Naive thymus-derived CD4-positive, alpha-beta T cell (primary cell): Measurements from ENCODE around the gene PPP2R5B. TPM values are rescaled to one million over a fixed set of nuclear protein-coding genes. Genes with fewer than 3 reads are reported as not detected.

Source experiments
- ATAC-seq: fragments of 150-1000 bp; cut with Tn5 transposase; 2 replicates; pipeline ENCODE4 v1.10.0; 2021; ENCODE audit warnings: mild to moderate bottlenecking, moderate library complexity
- CTCF ChIA-PET: fragments of 350-600 bp; sonication (Branson Sonifier 250); formaldehyde crosslinking; loops from one replicate; lab custom pipeline; 2021; ENCODE audit warnings: antibody characterized with exemption; lab: Charles Lee
- POLR2A ChIA-PET: fragments of 350-600 bp; sonication (Branson Sonifier 250); formaldehyde crosslinking; loops from one replicate; lab custom pipeline; 2021; ENCODE audit warnings: antibody characterized with exemption, inconsistent platforms; lab: Charles Lee
- DNase-seq, 9 donors: peaks; one replicate each; pipeline versions ENCODE4 v3.0.0 to v3.0.0-alpha.2; 2020 to 2022; ENCODE audit warnings: mixed read lengths in 1 of 9
- H3K27ac ChIP-seq: one replicate; pipeline ENCODE4 v1.7.0; 2013; ENCODE audit warnings: mild to moderate bottlenecking, low read depth, low read length, moderate library complexity
- H3K27me3 ChIP-seq, 2 donors: one replicate each; pipeline ENCODE4 v1.7.0; 2013; ENCODE audit warnings: low read length in 2 of 2, mild to moderate bottlenecking in 2 of 2, moderate library complexity in 2 of 2; ENCODE audit not compliant: control insufficient read depth in 2 of 2, insufficient read depth in 2 of 2
- H3K36me3 ChIP-seq, 3 experiments: 1 replicate in 2 of 3; 2 replicates in 1 of 3; pipeline ENCODE4 v1.7.0; 2013; ENCODE audit warnings: low read length in 3 of 3, mild to moderate bottlenecking in 3 of 3, moderate library complexity in 1 of 3; ENCODE audit not compliant: insufficient read depth in 3 of 3, control insufficient read depth in 2 of 3
- H3K4me1 ChIP-seq, 2 donors: one replicate each; pipeline ENCODE4 v1.7.0; 2013; ENCODE audit warnings: low read length in 2 of 2, mild to moderate bottlenecking in 2 of 2, moderate library complexity in 1 of 2; ENCODE audit not compliant: control insufficient read depth in 2 of 2, insufficient read depth in 2 of 2
- H3K4me3 ChIP-seq: 2 replicates; pipeline ENCODE4 v1.7.0; 2013; ENCODE audit warnings: mild to moderate bottlenecking, low read length
- H3K9me3 ChIP-seq, 3 experiments: 1 replicate in 2 of 3; 2 replicates in 1 of 3; pipeline ENCODE4 v1.7.0; 2013; ENCODE audit warnings: low read length in 3 of 3; ENCODE audit not compliant: control insufficient read depth in 2 of 3
- H3K27ac Mint-ChIP-seq, 9 donors: one replicate each; pipeline ENCODE4 v1.8.0; 2020 to 2022; ENCODE audit warnings: mixed read lengths in 9 of 9, mild to moderate bottlenecking in 8 of 9, moderate library complexity in 5 of 9, inconsistent platforms in 2 of 9
- H3K27me3 Mint-ChIP-seq, 5 donors: one replicate each; pipeline ENCODE4 v1.8.0; 2021 to 2022; ENCODE audit warnings: mixed read lengths in 5 of 5, mild to moderate bottlenecking in 1 of 5
- H3K36me3 Mint-ChIP-seq, 5 donors: one replicate each; pipeline ENCODE4 v1.8.0; 2020 to 2022; ENCODE audit warnings: mixed read lengths in 5 of 5, mild to moderate bottlenecking in 3 of 5, inconsistent platforms in 1 of 5
- H3K4me1 Mint-ChIP-seq, 7 donors: one replicate each; pipeline ENCODE4 v1.8.0; 2020 to 2022; ENCODE audit warnings: mixed read lengths in 7 of 7, mild to moderate bottlenecking in 3 of 7, inconsistent platforms in 1 of 7
- H3K4me3 Mint-ChIP-seq, 10 donors: one replicate each; pipeline ENCODE4 v1.8.0; 2020 to 2022; ENCODE audit warnings: mild to moderate bottlenecking in 10 of 10, mixed read lengths in 10 of 10, moderate library complexity in 6 of 10, inconsistent platforms in 2 of 10
- H3K9me3 Mint-ChIP-seq, 11 donors: one replicate each; pipeline ENCODE4 v1.8.0; 2020 to 2022; ENCODE audit warnings: mixed read lengths in 11 of 11, mild to moderate bottlenecking in 4 of 11, inconsistent platforms in 1 of 11, moderate library complexity in 1 of 11
- intact Hi-C, 2 donors: fragments of 100-400 bp; cut with micrococcal nuclease; formaldehyde crosslinking; loops; one replicate each; pipeline ENCODE4 v1.15.1; 2023
- polyA plus RNA-seq, 2 donors: library from polyadenylated mRNA; unstranded; fragments of 300-500 nt; fragmentation: Illumina TruSeq; gene quantifications; one replicate each; pipeline ENCODE4 v1.2.3, GENCODE V29; 2021
- total RNA-seq, 6 experiments: library from RNA in 5 of 6; stranded (reverse) in 5 of 6; gene quantifications; 1 replicate in 5 of 6; 2 replicates in 1 of 6; pipeline ENCODE4 v1.2.3 and lab custom pipeline; 2021 to 2026

PPP2R5B gene
- total and polyA plus RNA-seq, 7 experiments from 2014 or later, result 4.5 to 19.1 (median 13.1) TPM

DNA sequence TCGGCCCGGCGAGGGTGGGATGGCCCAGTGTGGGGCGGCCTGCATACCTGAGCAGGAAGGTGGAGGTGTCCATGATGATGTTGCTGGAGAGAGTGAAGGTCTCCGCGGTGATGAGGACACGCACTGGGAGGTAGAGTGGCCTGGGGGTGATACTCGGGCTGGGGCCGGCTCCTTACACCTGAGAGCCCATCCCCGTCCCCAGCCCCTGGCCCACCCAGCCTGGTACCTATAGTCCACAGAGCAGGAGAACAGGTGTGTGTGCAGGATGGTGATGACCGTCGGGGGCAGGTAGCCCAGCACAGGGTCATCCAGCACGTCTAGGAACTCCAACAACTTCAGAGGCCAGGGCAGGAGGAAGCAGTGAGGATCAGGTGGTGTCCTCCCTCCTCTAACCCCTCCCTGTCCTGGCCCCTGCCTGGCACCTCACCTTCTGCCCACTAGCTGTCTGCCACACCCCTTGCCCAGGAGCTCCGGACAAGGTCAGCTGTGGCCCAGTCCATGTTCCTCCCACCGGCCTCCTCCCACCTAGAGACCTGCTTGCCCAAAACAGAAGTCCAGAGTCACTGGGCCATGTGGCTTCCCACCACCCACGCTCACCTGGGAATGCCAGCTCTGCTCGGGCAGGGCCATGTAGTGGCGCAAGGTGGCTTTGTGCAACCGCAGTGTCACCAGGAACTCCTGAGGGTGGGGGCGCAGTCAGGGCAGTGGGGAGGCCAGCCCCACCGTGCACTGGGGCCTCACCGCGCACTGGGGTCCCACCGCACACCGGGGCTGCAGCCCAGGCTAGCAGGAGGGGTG lies 18.8 kb upstream of the PPP2R5B start:
- no peak overlapping the region for H3K4me3 Mint-ChIP-seq
- ATAC-seq (no peak), DNase-seq (no peak)
- ChIA-PET CTCF (no interaction called here), POLR2A (no interaction called here)
- no peak overlapping the region for H3K4me3 ChIP-seq
- intact Hi-C loops, result no loop called here
- H3K36me3 Mint-ChIP-seq, result peaks cover 0 to 22% (median 4%) of the 10 kb centered on the region in 5 donors
- H3K27me3 Mint-ChIP-seq, result no peaks in the 10 kb centered on the region
- H3K27me3 ChIP-seq, result no peaks in the 10 kb centered on the region
- H3K27ac ChIP-seq, result no peak overlapping the region
- H3K27ac Mint-ChIP-seq, result no peak overlapping the region
- H3K9me3 ChIP-seq, result no peaks in the 10 kb centered on the region
- H3K4me1 ChIP-seq, result peaks cover under 1 to 3% of the 10 kb centered on the region in 2 donors
- H3K4me1 Mint-ChIP-seq, result peaks cover 0 to 7% (median 7%) of the 10 kb centered on the region in 7 donors
- peaks cover 0 to 80% (median 9%) of the 10 kb centered on the region in 3 experiments for H3K36me3 ChIP-seq
- no peaks in the 10 kb centered on the region for H3K9me3 Mint-ChIP-seq

DNA sequence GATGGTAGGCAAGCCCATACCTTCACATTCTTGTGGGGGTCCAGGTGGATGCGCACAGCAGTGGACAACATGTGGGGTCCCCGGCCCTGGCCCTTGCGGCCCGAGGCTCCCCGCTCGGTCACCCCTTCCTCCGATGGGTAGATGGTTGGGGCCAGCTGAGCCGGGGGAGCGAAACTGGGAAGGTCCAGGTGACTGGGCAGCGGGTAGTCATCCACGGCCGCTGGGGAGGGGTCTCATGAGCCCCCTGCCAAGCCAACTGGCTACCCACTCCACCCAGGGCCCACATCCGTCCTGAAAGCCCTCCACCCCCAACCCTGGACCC lies 18.2 kb upstream of the PPP2R5B start:
- peaks cover 0 to 7% (median 5%) of the 10 kb centered on the region in 7 donors for H3K4me1 Mint-ChIP-seq
- H3K36me3 Mint-ChIP-seq, result peaks cover 0 to 26% (median 4%) of the 10 kb centered on the region in 5 donors
- no peak for DNase-seq
- no peak overlapping the region for H3K4me3 Mint-ChIP-seq
- no peaks in the 10 kb centered on the region for H3K9me3 Mint-ChIP-seq
- Histone ChIP-seq H3K27me3 (no peaks in the 10 kb centered on the region), H3K36me3 (peaks cover 0 to 84% (median 11%) of the 10 kb centered on the region in 3 experiments), H3K27ac (no peak overlapping the region), H3K4me3 (no peak overlapping the region), H3K9me3 (no peaks in the 10 kb centered on the region), H3K4me1 (no peaks in the 10 kb centered on the region)
- ATAC-seq, result no peak
- ChIA-PET CTCF (no interaction called here), POLR2A (no interaction called here)
- H3K27me3 Mint-ChIP-seq, result no peaks in the 10 kb centered on the region
- no peak overlapping the region for H3K27ac Mint-ChIP-seq
- intact Hi-C loops, result no loop called here

DNA sequence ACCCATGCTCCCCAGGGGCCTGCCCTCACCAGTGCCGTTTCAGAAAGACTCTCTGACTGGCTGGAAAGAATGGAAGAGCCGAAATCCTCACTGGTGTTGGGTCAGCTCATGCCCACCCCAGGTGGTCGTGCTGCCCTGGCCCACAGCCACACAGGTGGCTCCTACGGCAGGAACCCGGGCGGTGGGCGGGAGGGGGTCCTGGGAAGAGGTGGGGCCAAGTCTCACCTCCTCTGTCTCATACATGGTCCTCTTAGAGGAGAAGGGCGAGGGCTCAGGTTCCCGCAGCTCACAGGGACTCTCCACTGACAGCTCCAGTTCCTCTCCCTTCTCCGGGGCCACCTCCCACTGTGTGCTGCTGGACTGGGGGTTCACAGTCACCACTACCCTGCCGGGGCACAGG lies 15.7 kb upstream of the PPP2R5B start:
- Mint-ChIP-seq H3K27ac (no peak overlapping the region), H3K4me3 (no peak overlapping the region), H3K4me1 (no peaks in the 10 kb centered on the region), H3K9me3 (no peaks in the 10 kb centered on the region), H3K27me3 (no peaks in the 10 kb centered on the region), H3K36me3 (peaks cover 0 to 24% (median 9%) of the 10 kb centered on the region in 5 donors)
- Histone ChIP-seq H3K4me3 (no peak overlapping the region), H3K27me3 (no peaks in the 10 kb centered on the region), H3K9me3 (no peaks in the 10 kb centered on the region), H3K36me3 (peaks cover 0 to 89% (median 21%) of the 10 kb centered on the region in 3 experiments), H3K4me1 (no peaks in the 10 kb centered on the region), H3K27ac (no peak overlapping the region)
- ATAC-seq (no peak), DNase-seq (no peak)
- CTCF ChIA-PET, result no interaction called here
- POLR2A ChIA-PET, result no interaction called here
- intact Hi-C loops, result no loop called here

DNA sequence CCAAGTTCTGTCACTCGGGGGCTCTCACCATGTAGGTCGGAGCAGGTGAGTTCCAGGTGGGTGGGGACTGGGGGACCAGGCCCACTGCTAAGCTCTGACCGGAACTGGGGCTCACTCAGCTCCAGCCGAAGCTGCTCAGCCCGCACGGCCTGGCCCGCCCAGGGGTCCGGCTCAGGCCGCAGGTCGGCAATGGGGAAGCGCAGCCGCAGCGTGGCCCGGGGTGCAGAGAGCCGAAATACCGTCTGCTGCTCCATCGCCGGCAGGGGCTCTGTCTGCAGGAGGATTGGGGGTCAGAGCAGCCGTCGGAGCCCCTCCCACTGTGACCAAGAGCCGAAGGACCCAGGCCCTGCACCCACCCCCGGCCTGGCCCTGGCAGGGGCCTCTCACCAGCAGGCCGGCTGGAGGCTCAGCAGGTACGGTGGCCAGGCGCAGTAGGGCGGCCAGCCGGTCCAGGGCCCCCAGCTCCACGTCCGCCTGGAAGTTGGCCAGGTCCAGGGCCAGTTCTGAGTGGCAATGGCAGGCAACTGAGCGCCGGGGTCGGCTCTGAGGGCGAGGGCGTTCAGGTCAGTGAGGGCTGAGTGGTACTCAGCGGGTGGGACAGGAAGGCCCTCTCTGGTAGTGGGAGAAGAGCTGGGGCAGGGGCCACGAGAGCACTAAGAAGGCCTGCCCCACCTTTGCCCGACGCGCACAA lies 14.7 kb upstream of the PPP2R5B start:
- peaks cover 0 to 5% (median 3%) of the 10 kb centered on the region in 7 donors for H3K4me1 Mint-ChIP-seq
- Histone ChIP-seq H3K9me3 (no peaks in the 10 kb centered on the region), H3K4me3 (no peak overlapping the region), H3K27ac (no peak overlapping the region), H3K36me3 (peaks cover 0 to 96% (median 21%) of the 10 kb centered on the region in 3 experiments), H3K4me1 (no peaks in the 10 kb centered on the region), H3K27me3 (no peaks in the 10 kb centered on the region)
- no peaks in the 10 kb centered on the region for H3K27me3 Mint-ChIP-seq
- DNase-seq (no peak), ATAC-seq (no peak)
- CTCF ChIA-PET, result interaction anchor here (0.6 kb wide), 1 partner anchor 42 kb away, joined by 4 read pairs; no protein-coding TSS in a partner anchor
- H3K9me3 Mint-ChIP-seq, result no peaks in the 10 kb centered on the region
- H3K4me3 Mint-ChIP-seq, result no peak overlapping the region
- H3K27ac Mint-ChIP-seq, result no peak overlapping the region
- POLR2A ChIA-PET, result no interaction called here
- H3K36me3 Mint-ChIP-seq, result peaks cover 0 to 24% (median 9%) of the 10 kb centered on the region in 5 donors
- intact Hi-C loops, result no loop called here

DNA sequence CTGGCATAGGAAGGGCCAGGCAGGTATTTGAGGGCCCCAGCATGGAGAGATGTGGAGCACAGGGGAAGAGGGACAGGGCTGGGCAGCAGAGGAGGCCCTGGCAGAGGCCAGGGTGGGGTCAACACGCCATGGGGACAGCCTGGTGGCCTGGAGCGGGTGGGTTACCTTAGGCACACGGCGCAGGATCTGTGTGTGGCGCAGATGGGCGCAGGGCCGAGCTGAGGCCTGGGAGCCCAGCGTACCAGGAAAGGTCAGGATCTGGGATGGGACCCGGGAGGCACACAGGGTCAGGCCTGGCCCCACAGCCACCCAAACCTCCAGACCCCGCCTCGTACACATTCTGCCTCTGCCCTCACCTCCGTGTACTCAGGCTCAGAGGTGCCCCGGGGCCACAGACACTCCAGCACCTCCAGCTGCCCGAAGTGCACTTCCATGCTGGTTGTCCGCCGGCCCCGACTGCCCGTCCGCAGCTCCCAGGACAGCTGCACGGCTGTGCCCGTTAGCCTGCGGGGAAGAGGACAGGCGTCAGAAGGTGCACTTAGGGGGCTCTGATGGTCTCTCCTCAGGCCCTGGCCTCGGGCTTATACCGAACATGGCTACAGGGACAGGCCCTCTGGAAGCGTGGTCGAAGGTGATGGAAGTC lies 13.9 kb upstream of the PPP2R5B start:
- Mint-ChIP-seq H3K36me3 (peaks cover 0 to 17% (median 9%) of the 10 kb centered on the region in 5 donors), H3K9me3 (no peaks in the 10 kb centered on the region), H3K4me3 (no peak overlapping the region), H3K27me3 (no peaks in the 10 kb centered on the region), H3K27ac (no peak overlapping the region), H3K4me1 (peaks cover 0 to 9% (median 3%) of the 10 kb centered on the region in 7 donors)
- Histone ChIP-seq H3K4me1 (peaks cover 1 to 6% of the 10 kb centered on the region in 2 donors), H3K4me3 (no peak overlapping the region), H3K27ac (no peak overlapping the region), H3K9me3 (no peaks in the 10 kb centered on the region), H3K36me3 (peaks cover 0 to 90% (median 17%) of the 10 kb centered on the region in 3 experiments), H3K27me3 (no peaks in the 10 kb centered on the region)
- ATAC-seq (no peak), DNase-seq (no peak)
- POLR2A ChIA-PET, result no interaction called here
- CTCF ChIA-PET, result no interaction called here
- intact Hi-C loops, result no loop called here

DNA sequence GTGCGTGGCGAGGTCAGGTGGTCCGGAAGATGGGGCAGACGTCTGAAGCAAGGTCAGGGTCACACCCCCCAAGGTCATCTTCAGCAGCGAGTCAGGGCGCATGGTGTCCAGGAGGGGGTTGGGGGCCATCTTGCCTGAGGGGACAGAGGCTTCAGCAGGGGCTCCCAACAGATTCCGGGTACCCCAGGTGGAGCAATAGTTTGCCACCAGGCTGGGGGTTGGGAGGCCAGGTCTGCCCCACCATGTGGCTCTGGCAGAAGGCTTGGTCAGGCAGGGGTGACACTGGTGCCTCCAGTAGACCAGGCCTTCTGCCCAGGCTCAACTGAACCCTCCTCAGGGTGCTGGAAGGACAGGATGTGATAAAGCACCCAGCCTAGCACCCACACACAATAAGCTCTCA lies 13.3 kb upstream of the PPP2R5B start:
- ATAC-seq, result no peak

More for the DNA sequence above, 13.3 kb upstream of the PPP2R5B start:
- Mint-ChIP-seq H3K36me3 (peaks cover 0 to 17% (median 9%) of the 10 kb centered on the region in 5 donors), H3K4me3 (no peak overlapping the region), H3K9me3 (no peaks in the 10 kb centered on the region), H3K27me3 (no peaks in the 10 kb centered on the region), H3K27ac (no peak overlapping the region), H3K4me1 (peaks cover 4 to 14% (median 8%) of the 10 kb centered on the region in 7 donors)
- peaks cover 0 to 84% (median 16%) of the 10 kb centered on the region in 3 experiments for H3K36me3 ChIP-seq
- peaks cover 7 to 12% of the 10 kb centered on the region in 2 donors for H3K4me1 ChIP-seq
- no peaks in the 10 kb centered on the region for H3K27me3 ChIP-seq
- H3K27ac ChIP-seq, result no peak overlapping the region
- H3K4me3 ChIP-seq, result no peak overlapping the region
- ChIA-PET POLR2A (no interaction called here), CTCF (no interaction called here)
- intact Hi-C loops, result no loop called here
- no peaks in the 10 kb centered on the region for H3K9me3 ChIP-seq
- DNase-seq, result no peak
